Neural crest cell (in vitro differentiated cells): ENCODE results near the gene LMCD1. TPM values are rescaled to one million over a fixed set of nuclear protein-coding genes. Genes with fewer than 3 reads are reported as not detected.

Experiments used
- DNase-seq: peaks from one replicate; pipeline ENCODE4 v3.0.0; 2021; ENCODE audit warnings: low read depth, mixed read lengths, low spot score
- H3K27ac Mint-ChIP-seq: one replicate; pipeline ENCODE4 v1.8.0; 2021; ENCODE audit warnings: mild to moderate bottlenecking, mixed read lengths; ENCODE audit not compliant: unreplicated experiment
- H3K27me3 Mint-ChIP-seq: 2 replicates; pipeline ENCODE4 v1.8.0; 2021; ENCODE audit warnings: low read depth, mild to moderate bottlenecking, mixed read lengths
- H3K36me3 Mint-ChIP-seq: 2 replicates; pipeline ENCODE4 v1.8.0; 2021; ENCODE audit warnings: low read depth, mild to moderate bottlenecking, mixed read lengths
- H3K4me1 Mint-ChIP-seq: 2 replicates; pipeline ENCODE4 v1.8.0; 2021; ENCODE audit warnings: mixed read lengths
- H3K4me3 Mint-ChIP-seq: one replicate; pipeline ENCODE4 v1.8.0; 2021; ENCODE audit warnings: mild to moderate bottlenecking, mixed read lengths
- H3K9me3 Mint-ChIP-seq: 2 replicates; pipeline ENCODE4 v1.8.0; 2021; ENCODE audit warnings: mixed read lengths
- CTCF ChIP-seq: fragments of 200-600 bp; sonication (generic); conservative IDR thresholded peaks from 2 replicates; pipeline ENCODE4 v1.5.0; 2021; ENCODE audit warnings: antibody characterized with exemption, mild to moderate bottlenecking
- total RNA-seq: library from RNA; stranded (reverse); gene quantifications from 2 replicates; pipeline ENCODE4 v1.2.1, GENCODE V29; 2021

Gene LMCD1
- total RNA-seq, 1 donor from 2014 or later = 28.4 TPM

- no peak for DNase-seq
- peaks cover 6% of the 10 kb centered on the region for H3K36me3 Mint-ChIP-seq
- H3K27ac Mint-ChIP-seq = no peak overlapping the region
- peaks cover 54% of the 10 kb centered on the region for H3K4me1 Mint-ChIP-seq
- no peaks in the 10 kb centered on the region for H3K27me3 Mint-ChIP-seq
- no peak overlapping the region for H3K4me3 Mint-ChIP-seq
- H3K9me3 Mint-ChIP-seq = peaks cover 4% of the 10 kb centered on the region
- TF ChIP-seq CTCF = no peak
Measured at GRCh38 chr3:8492744-8493511, 8.7 kb upstream of the LMCD1 start.

- Mint-ChIP-seq H3K27ac (no peak overlapping the region), H3K4me3 (no peak overlapping the region), H3K36me3 (peaks cover 5% of the 10 kb centered on the region), H3K27me3 (no peaks in the 10 kb centered on the region), H3K9me3 (peaks cover 5% of the 10 kb centered on the region), H3K4me1 (peaks cover 62% of the 10 kb centered on the region)
- TF ChIP-seq CTCF = no peak
- DNase-seq = no peak
Measured at GRCh38 chr3:8493744-8494143, 7.9 kb upstream of the LMCD1 start.

- H3K9me3 Mint-ChIP-seq = peaks cover 5% of the 10 kb centered on the region
Measured at GRCh38 chr3:8494327-8494726, 7.3 kb upstream of the LMCD1 start.

GRCh38 chr3:8497582-8497981, 4.0 kb upstream of the LMCD1 start:
- Mint-ChIP-seq H3K4me3 (no peak overlapping the region), H3K36me3 (peaks cover 5% of the 10 kb centered on the region), H3K27me3 (no peaks in the 10 kb centered on the region), H3K9me3 (peaks cover 5% of the 10 kb centered on the region), H3K4me1 (peaks cover 68% of the 10 kb centered on the region), H3K27ac (peak overlapping the region; percentile 88)
- no peak for TF ChIP-seq CTCF
- no peak for DNase-seq

More at GRCh38 chr3:8494327-8494726, 7.3 kb upstream of the LMCD1 start:
- DNase-seq = no peak
- no peak overlapping the region for H3K27ac Mint-ChIP-seq
- peaks cover 5% of the 10 kb centered on the region for H3K36me3 Mint-ChIP-seq
- peaks cover 63% of the 10 kb centered on the region for H3K4me1 Mint-ChIP-seq
- no peak for TF ChIP-seq CTCF
- H3K4me3 Mint-ChIP-seq = peak overlapping the region; percentile 5
- H3K27me3 Mint-ChIP-seq = no peaks in the 10 kb centered on the region

- Mint-ChIP-seq H3K36me3 (peaks cover 5% of the 10 kb centered on the region), H3K27ac (peak overlapping the region; percentile 97), H3K4me1 (peaks cover 72% of the 10 kb centered on the region), H3K27me3 (no peaks in the 10 kb centered on the region), H3K9me3 (peaks cover 5% of the 10 kb centered on the region), H3K4me3 (peak overlapping the region; percentile 94)
- no peak for TF ChIP-seq CTCF
- peak; percentile 18 for DNase-seq
Measured at GRCh38 chr3:8499181-8499611, 2.4 kb upstream of the LMCD1 start.
